K562 (cell line): ENCODE data around the gene BOC. TPM values are rescaled to one million over a fixed set of nuclear protein-coding genes. Genes with fewer than 3 reads are reported as not detected.

Experiments
- ATAC-seq: fragments of 200-7000 bp; cut with Tn5 transposase; 3 replicates; pipeline ENCODE4 v1.9.1; 2020; ENCODE audit warnings: moderate library complexity
- BruUV-seq: library from RNA; stranded (reverse); fragments of 400-500 nt; replicated peaks from 2 replicates; lab custom pipeline; 2021; lab: Mats Ljungman, UMichigan
- CTCF ChIA-PET: fragments of 300-600 bp; formaldehyde crosslinking; extraction: SDS; loops from one replicate; lab custom pipeline; 2021; ENCODE audit warnings: low intra/inter-chr PET ratio; lab: Yijun Ruan, JAX
- POLR2A ChIA-PET: fragments of 300-600, 350-650 bp; sonication (Branson Sonifier 250); formaldehyde crosslinking; extraction: SDS; loops from one replicate; lab custom pipeline; 2021; ENCODE audit warnings: antibody characterized with exemption, inconsistent platforms; lab: Yijun Ruan, JAX
- DNase-seq, 4 experiments: peaks; one replicate each; pipeline versions ENCODE4 v3.0.0 to v3.0.0-alpha.2; 2011 to 2018; ENCODE audit warnings: low spot score in 3 of 4, mixed read lengths in 3 of 4; ENCODE audit errors: extremely low read depth in 1 of 4
- FAIRE-seq: peaks from 2 replicates; lab custom pipeline; 2011; peaks lifted over from hg19 to GRCh38; lab: Jason Lieb, UNC
- H2AFZ ChIP-seq: 2 replicates; pipeline ENCODE4 v1.6.0; 2011; ENCODE audit warnings: low read depth, low read length, control low read depth, inconsistent platforms
- H3K27ac ChIP-seq: fragments of 200-600 bp; 3 replicates; pipeline ENCODE4 v1.8.0; 2011; ENCODE audit warnings: low read depth, mild to moderate bottlenecking, control low read depth, inconsistent platforms, low read length, moderate library complexity, mixed read lengths; ENCODE audit errors: extremely low read depth
- H3K27me3 ChIP-seq, 2 experiments: fragments of 300-600 bp in 1 of 2; 2 replicates in 1 of 2; 3 replicates in 1 of 2; pipeline versions ENCODE4 v1.6.0 to v1.8.0; 2011; ENCODE audit warnings: inconsistent platforms in 2 of 2, low read length in 2 of 2, mild to moderate bottlenecking in 1 of 2, mixed read lengths in 1 of 2, moderate library complexity in 1 of 2; ENCODE audit not compliant: control insufficient read depth in 2 of 2, insufficient read depth in 2 of 2
- H3K36me3 ChIP-seq: fragments of 300-600 bp; 3 replicates; pipeline ENCODE4 v1.8.0; 2011; ENCODE audit warnings: mild to moderate bottlenecking, low read length, inconsistent platforms; ENCODE audit not compliant: control insufficient read depth, insufficient read depth
- H3K4me1 ChIP-seq, 2 experiments: fragments of 200-600 bp in 1 of 2; replicated peaks in 1 of 2; 2 replicates in 1 of 2; 3 replicates in 1 of 2; pipeline versions ENCODE4 v1.5.1 to v1.8.0; 2011; ENCODE audit warnings: inconsistent platforms in 2 of 2, low read length in 2 of 2, mild to moderate bottlenecking in 1 of 2, mixed read lengths in 1 of 2, moderate library complexity in 1 of 2; ENCODE audit not compliant: control insufficient read depth in 2 of 2, insufficient read depth in 2 of 2
- H3K4me2 ChIP-seq: 2 replicates; pipeline ENCODE4 v1.6.1; 2011; ENCODE audit warnings: low read length, control low read depth, inconsistent platforms, mixed read lengths; ENCODE audit not compliant: insufficient read depth
- H3K4me3 ChIP-seq: fragments of 200-600 bp; sonication (generic), shearing (Covaris generic); 2 replicates; pipeline ENCODE4 v1.5.1; 2016; ENCODE audit warnings: control low read depth, inconsistent platforms
- H3K79me2 ChIP-seq: fragments of 200-600 bp; 3 replicates; pipeline ENCODE4 v1.8.0; 2011; ENCODE audit warnings: low read length, inconsistent platforms; ENCODE audit not compliant: control insufficient read depth, insufficient read depth
- H3K9ac ChIP-seq, 2 experiments: 2 replicates each; pipeline versions ENCODE4 v1.6.0 to v1.6.1; 2011; ENCODE audit warnings: low read depth in 2 of 2, low read length in 2 of 2, control low read depth in 1 of 2, inconsistent platforms in 1 of 2, mild to moderate bottlenecking in 1 of 2, mixed read lengths in 1 of 2; ENCODE audit not compliant: insufficient read depth in 1 of 2
- H3K9me1 ChIP-seq: one replicate; pipeline ENCODE4 v1.6.0; 2011; ENCODE audit warnings: inconsistent platforms, mild to moderate bottlenecking, low read length, moderate library complexity; ENCODE audit not compliant: control insufficient read depth, insufficient read depth
- H3K9me3 ChIP-seq: replicated peaks from 2 replicates; pipeline ENCODE4 v1.5.1; 2011; ENCODE audit warnings: low read depth, low read length, inconsistent platforms; ENCODE audit not compliant: control insufficient read depth, insufficient read depth
- H4K20me1 ChIP-seq: replicated peaks from 2 replicates; pipeline ENCODE4 v1.6.1; 2011; ENCODE audit warnings: low read length, inconsistent platforms, mixed read lengths; ENCODE audit not compliant: control insufficient read depth, insufficient read depth
- ARID2 ChIP-seq: fragments of 450-650 bp; IDR thresholded peaks from 2 replicates; pipeline ENCODE4 v1.6.1; 2017; ENCODE audit warnings: antibody characterized with exemption, mild to moderate bottlenecking
- ATF7 ChIP-seq: fragments of 450-650 bp; IDR thresholded peaks from 2 replicates; pipeline ENCODE4 v1.7.1; 2014; ENCODE audit warnings: mild to moderate bottlenecking, moderate library complexity
- ELK3 ChIP-seq: fragments of 450-650 bp; formaldehyde crosslinking; IDR thresholded peaks from 2 replicates; pipeline ENCODE4 v1.4.0; 2020; ENCODE audit warnings: mild to moderate bottlenecking
- FOXO4 ChIP-seq: fragments of 450-650 bp; formaldehyde crosslinking; IDR thresholded peaks from 2 replicates; pipeline ENCODE4 v1.4.0; 2020; ENCODE audit warnings: mild to moderate bottlenecking, moderate library complexity
- MECOM ChIP-seq: fragments of 250-450 bp; sonication (Bioruptor Pico); IDR thresholded peaks from 2 replicates; pipeline ENCODE4 v1.8.0; 2022; ENCODE audit warnings: inconsistent platforms
- PTRF ChIP-seq: fragments of 450-650 bp; IDR thresholded peaks from 2 replicates; pipeline ENCODE4 v1.6.1; 2016; ENCODE audit warnings: mild to moderate bottlenecking, missing genetic modification characterization, missing compliant biosample characterization
- SMAD1 ChIP-seq: fragments of 150-350 bp; IDR thresholded peaks from 2 replicates; pipeline ENCODE4 v1.6.1; 2014; ENCODE audit warnings: low read length, low read depth; ENCODE audit not compliant: partially characterized antibody
- TBP ChIP-seq: optimal IDR thresholded peaks from 2 replicates; pipeline ENCODE3; 2011; ENCODE audit warnings: low read depth, low read length, improper control_type of control experiment
- ZBTB1 ChIP-seq: sonication (generic); formaldehyde crosslinking; IDR thresholded peaks from 2 replicates; pipeline ENCODE4 v1.8.1; 2023; ENCODE audit warnings: missing genetic modification reagents, low read depth, mild to moderate bottlenecking, borderline replicate concordance
- ZBTB26 ChIP-seq: fragments of 450-650 bp; formaldehyde crosslinking; IDR thresholded peaks from 2 replicates; pipeline ENCODE4 v1.4.0; 2022; ENCODE audit warnings: missing genetic modification characterization
- ZBTB49 ChIP-seq: sonication (generic); formaldehyde crosslinking; IDR thresholded peaks from 2 replicates; pipeline ENCODE4 v1.8.0; 2022; ENCODE audit warnings: missing genetic modification reagents, mild to moderate bottlenecking, borderline replicate concordance
- ZNF316 ChIP-seq: fragments of 450-650 bp; IDR thresholded peaks from 2 replicates; pipeline ENCODE4 v1.6.1; 2016
- ZNF449 ChIP-seq: fragments of 250-450 bp; sonication (Bioruptor Pico); IDR thresholded peaks from 2 replicates; pipeline ENCODE4 v1.8.0; 2022; ENCODE audit warnings: moderate library complexity, mild to moderate bottlenecking, inconsistent platforms
- ZNF79 ChIP-seq: fragments of 250-450 bp; sonication (Bioruptor Pico); IDR thresholded peaks from 2 replicates; pipeline ENCODE4 v1.4.0; 2020; ENCODE audit warnings: low read depth, mild to moderate bottlenecking, moderate library complexity
- WGBS: fragments of 100-300 bp; shearing (Covaris generic); methylation state at CpG from one replicate; pipeline ENCODE4 v1.1.6; 2016; ENCODE audit warnings: low coverage, mixed read lengths; ENCODE audit not compliant: insufficient coverage; ENCODE audit errors: missing lambda C conversion rate; 5-methylcytosine and 5-hydroxymethylcytosine counted together
- in situ Hi-C: fragments of 300-500 bp; cut with MboI; formaldehyde crosslinking; loops from 4 replicates; pipeline ENCODE4 v1.15.0; 2018; ENCODE audit warnings: inconsistent platforms, mixed read lengths
- intact Hi-C: fragments of 100-400 bp; cut with micrococcal nuclease; formaldehyde crosslinking; loops from 2 replicates; pipeline ENCODE4 v1.14.2; 2022
- polyA plus RNA-seq, 8 experiments: library from polyadenylated mRNA; depleted of rRNA in 4 of 8; stranded (reverse) in 5 of 8; unstranded in 3 of 8; fragments of >200 nt; fragmentation: Nextera tagmentation in 2 of 8; fragmentation: Illumina TruSeq in 1 of 8; extraction: Ambion mirVana in 2 of 8; extraction: Trizol in 1 of 8; gene quantifications; 2 replicates each; pipeline versions ENCODE4 v1.2.1 to v1.2.3, GENCODE V29; 2011 to 2014; ENCODE audit warnings: inconsistent platforms in 1 of 8, missing spikeins in 1 of 8
- total RNA-seq, 7 experiments: library from RNA; depleted of rRNA in 6 of 7; stranded (reverse); fragments of >200 nt in 6 of 7; fragmentation: Illumina TruSeq in 2 of 7; extraction: Trizol in 2 of 7; gene quantifications; 2 replicates each; pipeline versions ENCODE4 v1.2.1 to v1.2.3, GENCODE V29; 2011 to 2021; ENCODE audit warnings: low replicate concordance in 1 of 7

The BOC gene
- total and polyA plus RNA-seq, 9 of the 15 experiments (the other 6 are each of a cell fraction or from before 2014, with no cell fraction given), result not detected

GRCh38 chr3:113259196-113259595, 47.8 kb downstream of the BOC start (continued):
- TF ChIP-seq ZNF79 (CRISPR knock-in tag), result no peak
- TF ChIP-seq ZBTB1 (CRISPR knock-in tag), result no peak
- TF ChIP-seq SMAD1, result no peak
- TF ChIP-seq ZBTB26 (CRISPR knock-in tag), result no peak
- no peak for TF ChIP-seq MECOM (CRISPR knock-in tag)

- no peak overlapping the region for H3K9ac ChIP-seq
- no peak for ATAC-seq
- intact Hi-C loops, result no loop called here
- no peaks in the 10 kb centered on the region; a peak in 1 of 5 replicates for H3K4me1 ChIP-seq
- 0% methylated on average over 6 of the region's 6 CpGs for WGBS
- H3K79me2 ChIP-seq, result no peaks in the 10 kb centered on the region
- no peak overlapping the region for H3K4me2 ChIP-seq
- no peak for DNase-seq
- no peaks in the 10 kb centered on the region for H4K20me1 ChIP-seq
- no peak overlapping the region for H3K4me3 ChIP-seq
- CTCF ChIA-PET, result no interaction called here
- in situ Hi-C loops, result loop anchor here (25.0 kb wide), 1 partner anchor 624 kb away; the partner anchor contains the start of gene CCDC80
- no peak overlapping the region for H2AFZ ChIP-seq
- H3K9me1 ChIP-seq, result no peaks in the 10 kb centered on the region
- H3K27me3 ChIP-seq, result peaks cover 0 to 3% of the 10 kb centered on the region in 2 experiments; a peak in 3 of 5 replicates
- H3K27ac ChIP-seq, result no peak overlapping the region
- POLR2A ChIA-PET, result no interaction called here
- FAIRE-seq, result no peak
- no TSS peak for BruUV-seq
- H3K36me3 ChIP-seq, result no peaks in the 10 kb centered on the region
- H3K9me3 ChIP-seq, result no peaks in the 10 kb centered on the region
- TF ChIP-seq ELK3 (CRISPR knock-in tag) (no peak), TBP (no peak), ZNF316 (no peak), FOXO4 (CRISPR knock-in tag) (no peak), ATF7 (no peak), ARID2 (no peak), ZBTB49 (CRISPR knock-in tag) (no peak), PTRF (tag) (no peak), ZNF449 (CRISPR knock-in tag) (no peak)
Observed at GRCh38 chr3:113261063-113261625, 49.8 kb downstream of the BOC start.
